GM19324 (cell line): ENCODE data around the gene ORM2.
"Not testable (repeated sequence)": the region's sequence is repeated elsewhere in the genome, so short reads cannot be mapped to it uniquely, and the experiment has no call there.

Source experiments
- ATAC-seq: cut with Tn5 transposase; IDR thresholded peaks from one replicate; pipeline ENCODE4 v1.9.1; 2021; ENCODE audit warnings: mild to moderate bottlenecking, moderate library complexity; ENCODE audit not compliant: unreplicated experiment, low FRiP score

ORM2 gene

GRCh38 chr9:114312513-114312875 is 17.2 kb upstream of the ORM2 start:
- no peak for ATAC-seq

GRCh38 chr9:114313186-114313585 is 16.5 kb upstream of the ORM2 start:
- no peak for ATAC-seq

GRCh38 chr9:114314256-114314867 is 15.3 kb upstream of the ORM2 start:
- ATAC-seq, result no peak

- ATAC-seq, result no peak
Measured at GRCh38 chr9:114314881-114315722, 14.6 kb upstream of the ORM2 start.

GRCh38 chr9:114315723-114316363 is 13.8 kb upstream of the ORM2 start:
- no peak for ATAC-seq

GRCh38 chr9:114316605-114317230 is 13.0 kb upstream of the ORM2 start:
- ATAC-seq, result no peak

GRCh38 chr9:114317665-114318357 is 11.9 kb upstream of the ORM2 start:
- no peak for ATAC-seq

- no peak for ATAC-seq
Measured at GRCh38 chr9:114318416-114318815, 11.3 kb upstream of the ORM2 start.

GRCh38 chr9:114319147-114319546 is 10.5 kb upstream of the ORM2 start:
- no peak for ATAC-seq

GRCh38 chr9:114320710-114321109 is 9.0 kb upstream of the ORM2 start:
- ATAC-seq, result not testable (repeated sequence)

GRCh38 chr9:114321759-114322158 is 7.9 kb upstream of the ORM2 start:
- ATAC-seq, result no peak

- not testable (repeated sequence) for ATAC-seq
Measured at GRCh38 chr9:114322160-114322818, 7.4 kb upstream of the ORM2 start.

- not testable (repeated sequence) for ATAC-seq
Measured at GRCh38 chr9:114322831-114323531, 6.7 kb upstream of the ORM2 start, which contains the start of gene ORM1. Gene ORM1 (plus strand): TSS chr9:114323098. CDS start chr9:114323134, 36 bp downstream.

- not testable (repeated sequence) for ATAC-seq
Measured at GRCh38 chr9:114323849-114324248, 5.8 kb upstream of the ORM2 start.

GRCh38 chr9:114324492-114324891 is 5.2 kb upstream of the ORM2 start:
- ATAC-seq, result no peak

GRCh38 chr9:114324965-114325364 is 4.7 kb upstream of the ORM2 start:
- not testable (repeated sequence) for ATAC-seq

- ATAC-seq, result not testable (repeated sequence)
Measured at GRCh38 chr9:114325684-114326254, 3.9 kb upstream of the ORM2 start.

GRCh38 chr9:114327749-114328148 is 1.9 kb upstream of the ORM2 start:
- ATAC-seq, result no peak

- ATAC-seq, result not testable (repeated sequence)
Measured at GRCh38 chr9:114328357-114328820, 1.3 kb upstream of the ORM2 start.
